T-helper 22 cell (primary cell): ENCODE results near the gene CUL2.
"Not testable (repeated sequence)": the region's sequence is repeated elsewhere in the genome, so short reads cannot be mapped to it uniquely, and the experiment has no call there.

Experiments used
- DNase-seq: peaks from one replicate; pipeline ENCODE4 v3.0.0-alpha.2; 2020; ENCODE audit warnings: low read depth

Gene CUL2

DNA sequence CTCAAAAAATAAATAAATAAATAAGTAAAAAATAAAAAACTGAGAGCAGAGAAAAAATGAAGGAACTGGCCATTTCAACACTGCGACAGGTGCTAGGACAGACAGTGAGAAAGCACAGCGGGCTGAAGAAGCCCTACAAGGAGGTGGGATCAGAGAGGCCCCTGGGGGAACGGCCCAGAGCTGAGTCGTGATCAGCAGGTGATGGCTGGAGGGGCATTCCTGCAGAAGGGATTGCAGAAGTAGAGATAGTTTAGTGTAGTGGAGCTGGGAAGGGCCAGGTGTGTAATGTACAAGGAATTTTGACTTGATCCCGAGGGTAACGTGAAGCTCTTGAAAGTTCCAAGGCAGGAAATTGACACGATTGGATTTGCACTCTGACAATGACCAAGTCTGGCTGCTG lies 112.1 kb downstream of the CUL2 start:
- DNase-seq: no peak

DNA sequence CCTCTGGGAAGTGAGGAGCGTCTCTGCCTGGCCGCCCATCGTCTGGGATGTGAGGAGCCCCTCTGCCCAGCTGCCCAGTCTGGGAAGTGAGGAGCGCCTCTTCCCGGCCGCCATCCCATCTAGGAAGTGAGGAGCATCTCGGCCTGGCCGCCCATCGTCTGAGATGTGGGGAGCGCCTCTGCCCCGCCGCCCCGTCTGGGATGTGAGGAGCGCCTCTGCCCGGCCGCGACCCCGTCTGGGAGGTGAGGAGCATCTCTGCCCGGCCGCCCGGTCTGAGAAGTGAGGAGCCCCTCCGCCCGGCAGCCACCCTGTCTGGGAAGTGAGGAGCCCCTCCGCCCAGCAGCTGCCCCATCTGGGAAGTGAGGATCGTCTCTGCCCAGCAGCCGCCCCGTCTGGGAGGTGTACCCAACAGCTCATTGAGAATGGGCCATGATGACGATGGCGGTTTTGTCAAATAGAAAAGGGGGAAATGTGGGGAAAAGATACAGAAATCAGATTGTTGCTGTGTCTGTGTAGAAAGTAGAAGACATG lies 113.7 kb downstream of the CUL2 start:
- not testable (repeated sequence) for DNase-seq

DNA sequence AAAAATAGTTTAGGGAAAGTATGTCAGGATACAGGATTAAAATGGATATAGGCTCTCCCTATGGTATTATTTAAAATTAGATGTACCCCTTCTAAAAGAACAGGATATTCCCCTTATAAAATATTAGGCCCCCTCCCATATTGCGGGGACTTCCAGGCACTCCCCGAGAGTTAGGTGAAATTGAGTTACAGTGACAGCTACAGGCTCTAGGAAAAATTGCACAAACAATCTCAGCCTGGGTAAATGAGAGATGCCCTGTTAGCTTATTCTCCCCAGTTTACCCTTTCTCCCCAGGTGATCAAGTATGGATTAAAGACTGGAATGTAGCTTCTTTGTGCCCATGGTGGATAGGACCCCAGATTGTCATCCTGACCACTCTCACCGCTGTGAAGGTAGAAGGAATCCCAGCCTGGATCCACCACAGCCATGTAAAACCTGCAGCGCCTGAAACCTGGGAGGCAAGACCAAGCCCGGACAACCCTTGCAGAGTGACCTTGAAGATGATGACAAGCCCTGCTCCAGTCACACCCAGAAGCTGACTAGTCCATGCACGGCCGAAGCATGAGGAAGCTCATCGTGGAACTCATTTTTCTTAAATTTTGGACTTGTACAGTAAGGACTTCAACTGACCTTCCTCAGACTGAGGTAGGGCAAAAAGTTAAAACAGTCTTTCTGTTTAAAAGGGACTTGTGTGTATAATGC lies 115.6 kb downstream of the CUL2 start:
- not testable (repeated sequence) for DNase-seq

DNA sequence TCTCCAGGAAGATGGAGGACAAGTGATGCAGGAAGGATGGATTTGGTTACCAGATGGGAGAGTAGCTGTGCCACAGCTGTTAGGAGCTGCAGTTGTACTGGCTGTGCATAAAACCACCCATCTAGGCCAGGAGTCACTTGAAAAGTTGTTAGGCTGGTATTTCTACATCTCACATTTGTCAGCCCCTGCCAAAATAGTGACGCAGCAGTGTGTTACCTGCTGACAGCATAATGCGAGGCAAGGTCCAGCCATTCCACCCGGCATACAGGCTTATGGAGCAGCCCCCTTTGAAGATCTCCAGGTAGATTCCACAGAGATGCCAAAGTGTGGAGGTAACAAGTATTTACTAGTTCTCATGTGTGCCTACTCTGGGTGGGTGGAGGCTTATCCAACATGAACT lies 116.4 kb downstream of the CUL2 start:
- DNase-seq: not testable (repeated sequence)

DNA sequence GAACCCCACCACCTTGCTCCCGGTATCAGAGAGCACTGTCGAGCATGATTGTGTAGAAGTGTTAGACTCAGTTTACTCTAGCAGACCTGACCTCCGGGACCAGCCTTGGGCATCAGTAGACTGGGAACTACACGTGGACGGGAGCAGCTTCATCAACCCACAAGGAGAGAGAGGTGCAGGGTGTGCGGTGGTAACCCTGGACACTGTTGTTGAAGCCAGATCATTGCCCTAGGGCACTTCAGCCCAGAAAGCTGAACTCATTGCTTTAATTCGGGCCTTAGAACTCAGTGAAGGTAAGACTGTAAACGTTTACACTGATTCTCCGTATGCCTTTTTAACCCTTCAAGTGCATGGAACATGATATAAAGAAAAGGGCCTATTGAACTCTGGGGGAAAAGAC lies 117.0 kb downstream of the CUL2 start:
- DNase-seq: not testable (repeated sequence)

DNA sequence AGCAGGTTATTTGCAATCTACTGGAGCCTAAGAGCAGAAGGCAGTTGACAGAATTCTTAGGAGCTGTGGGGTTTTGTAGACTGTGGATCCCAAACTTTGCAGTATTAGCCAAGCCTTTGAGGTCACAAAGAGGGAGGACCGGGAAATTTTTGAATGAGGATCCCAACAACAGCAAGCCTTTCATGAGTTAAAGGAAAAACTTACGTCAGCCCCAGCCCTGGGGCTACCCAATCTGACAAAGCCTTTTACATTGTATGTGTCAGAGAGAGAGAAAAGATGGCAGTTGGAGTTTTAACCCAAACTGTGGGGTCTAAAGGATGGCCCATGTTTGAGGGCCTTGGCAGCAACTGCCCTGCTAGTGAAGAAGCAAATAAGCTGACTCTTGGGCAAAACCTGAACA lies 117.5 kb downstream of the CUL2 start:
- not testable (repeated sequence) for DNase-seq

DNA sequence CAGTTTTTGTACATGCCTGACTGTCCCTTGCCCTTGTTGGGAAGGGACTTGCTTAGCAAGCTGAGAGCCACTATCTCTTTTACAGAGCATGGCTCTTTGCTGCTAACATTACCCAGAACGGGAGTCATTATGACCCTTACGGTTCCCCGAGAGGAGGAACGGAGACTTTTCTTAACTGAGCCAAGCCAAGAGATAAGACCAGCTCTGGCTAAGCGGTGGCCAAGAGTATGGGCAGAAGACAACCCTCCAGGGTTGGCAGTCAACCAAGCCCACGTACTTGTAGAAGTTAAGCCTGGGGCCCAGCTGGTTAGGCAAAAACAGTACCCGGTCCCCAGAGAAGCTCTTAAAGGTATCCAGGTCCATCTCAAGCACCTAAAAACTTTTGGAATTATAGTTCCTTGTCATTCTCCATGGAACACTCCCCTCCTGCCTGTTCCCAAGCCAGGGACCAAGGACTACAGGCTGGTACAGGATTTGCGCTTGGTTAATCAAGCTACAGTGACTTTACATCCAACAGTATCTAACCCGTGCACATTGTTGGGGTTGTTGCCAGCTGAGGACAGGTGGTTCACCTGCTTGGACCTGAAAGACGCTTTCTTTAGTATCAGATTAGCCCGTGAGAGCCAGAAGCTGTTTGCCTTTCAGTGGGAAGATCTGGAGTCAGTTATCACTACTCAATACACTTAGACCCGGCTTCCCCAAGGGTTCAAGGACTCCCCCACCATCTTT lies 118.4 kb downstream of the CUL2 start:
- DNase-seq: not testable (repeated sequence)

- no peak for DNase-seq
These were observed 121.0 kb downstream of the CUL2 start for GRCh38 chr10:34969171-34969570.

- no peak for DNase-seq
These were observed 122.7 kb downstream of the CUL2 start for GRCh38 chr10:34967335-34967880.

DNA sequence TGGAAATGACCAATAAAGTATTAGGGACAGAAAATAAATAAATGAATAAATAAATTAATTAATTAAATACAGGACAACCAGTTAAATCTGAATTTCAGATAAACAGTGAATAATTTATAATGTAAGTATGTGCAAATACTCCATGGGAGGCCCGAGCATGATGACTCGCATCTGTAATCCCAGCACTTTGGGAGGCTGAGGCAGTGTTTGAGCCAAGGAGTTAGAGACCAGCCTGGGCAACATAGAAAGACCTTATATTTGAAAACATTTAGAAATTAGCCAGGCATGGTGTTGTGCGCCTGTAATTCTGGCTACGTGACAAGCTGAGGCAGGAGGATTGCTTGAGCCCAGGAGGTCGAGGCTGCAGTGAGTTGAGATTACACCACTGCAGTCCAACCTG lies 123.7 kb downstream of the CUL2 start:
- no peak for DNase-seq

DNA sequence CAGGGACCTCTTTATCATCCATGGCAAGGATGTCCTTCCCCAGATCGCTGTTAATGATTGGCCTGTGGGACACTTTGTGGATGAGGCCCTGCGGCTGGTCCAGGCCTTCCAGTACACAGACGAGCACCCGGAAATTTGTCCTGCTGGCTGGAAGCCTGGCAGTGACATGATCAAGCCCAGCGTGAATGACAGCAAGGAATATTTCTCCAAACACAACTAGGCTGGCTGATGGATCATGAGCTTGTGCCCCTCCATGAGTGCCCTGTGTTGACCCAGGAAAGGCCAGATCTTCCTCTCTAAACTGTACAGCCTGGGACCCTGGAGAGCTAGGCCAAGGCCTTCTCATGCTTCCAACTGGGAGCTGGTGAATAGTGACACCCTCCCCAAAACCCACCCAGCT lies 124.1 kb downstream of the CUL2 start:
- no peak for DNase-seq

DNA sequence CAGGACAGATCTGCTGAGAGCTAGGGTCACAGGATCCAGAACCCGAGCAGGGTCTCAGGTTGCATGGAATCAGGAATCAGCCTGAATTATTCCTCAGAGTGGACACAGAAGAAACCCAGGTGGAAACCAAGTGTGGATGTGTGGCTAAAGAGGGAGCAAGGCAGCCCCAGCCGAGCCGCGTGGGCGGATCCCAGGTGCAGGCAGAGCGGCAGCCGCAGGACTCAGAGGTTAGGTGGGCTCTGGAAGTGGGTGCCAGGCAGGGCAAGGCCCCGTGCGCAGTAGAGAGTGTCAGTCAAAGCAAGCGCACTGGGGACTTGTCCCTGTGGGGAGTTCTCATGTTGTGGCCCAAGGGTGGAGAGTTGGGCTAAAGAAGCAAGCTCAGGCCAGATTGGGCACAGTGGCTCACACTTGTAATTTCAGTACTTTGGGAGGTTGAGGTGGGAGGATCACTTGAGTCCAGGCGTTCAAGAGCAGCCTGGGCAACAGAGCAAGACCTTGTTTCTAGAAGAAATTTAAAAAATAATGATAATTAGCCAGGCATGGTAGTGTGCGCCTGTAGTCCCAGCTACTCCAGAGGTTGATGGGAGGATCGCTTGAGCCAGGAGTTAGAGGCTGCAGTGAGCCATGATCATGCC lies 125.9 kb downstream of the CUL2 start:
- DNase-seq: no peak

- DNase-seq: no peak
These were observed 127.3 kb downstream of the CUL2 start for GRCh38 chr10:34962866-34963265.

DNA sequence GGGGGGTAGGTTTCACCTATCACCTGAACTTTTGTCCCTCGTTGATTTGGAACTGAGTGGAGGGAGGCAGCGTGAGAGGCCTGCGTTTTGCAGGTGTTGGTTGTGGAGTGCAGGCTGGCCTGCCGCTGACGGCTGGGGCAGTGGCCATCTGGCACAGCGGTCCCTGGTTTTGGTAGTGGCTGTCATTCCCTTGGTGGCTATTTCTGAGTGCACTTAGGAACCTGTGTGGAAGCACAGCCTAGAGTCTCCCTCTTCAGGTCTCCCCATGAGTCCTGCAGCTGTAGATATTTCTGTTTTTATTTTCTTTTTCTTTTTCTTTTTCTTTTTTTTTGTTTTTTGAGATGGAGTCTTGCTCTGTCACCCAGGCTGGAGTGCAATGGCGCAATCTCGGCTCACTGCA lies 129.2 kb downstream of the CUL2 start:
- no peak for DNase-seq

DNA sequence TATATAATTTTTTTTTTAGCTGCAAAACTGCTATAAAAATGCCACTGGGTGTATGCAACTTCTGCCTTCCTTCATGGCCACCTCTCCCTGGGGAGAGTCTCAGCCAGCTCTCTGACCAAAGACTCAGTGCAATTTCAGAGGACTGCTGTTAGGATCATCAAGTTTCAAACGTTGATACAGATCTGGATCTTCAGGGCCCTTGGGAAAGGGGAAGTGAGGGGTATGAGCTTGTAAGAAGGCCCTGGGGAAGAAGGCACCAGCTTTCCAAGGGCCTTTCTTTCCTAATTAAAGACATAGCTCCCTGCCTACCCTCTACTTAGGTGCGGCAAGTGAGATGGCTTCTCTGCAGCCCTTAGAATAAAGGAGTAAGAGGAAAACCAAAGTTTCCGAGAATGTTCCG lies 130.4 kb downstream of the CUL2 start:
- no peak for DNase-seq

DNA sequence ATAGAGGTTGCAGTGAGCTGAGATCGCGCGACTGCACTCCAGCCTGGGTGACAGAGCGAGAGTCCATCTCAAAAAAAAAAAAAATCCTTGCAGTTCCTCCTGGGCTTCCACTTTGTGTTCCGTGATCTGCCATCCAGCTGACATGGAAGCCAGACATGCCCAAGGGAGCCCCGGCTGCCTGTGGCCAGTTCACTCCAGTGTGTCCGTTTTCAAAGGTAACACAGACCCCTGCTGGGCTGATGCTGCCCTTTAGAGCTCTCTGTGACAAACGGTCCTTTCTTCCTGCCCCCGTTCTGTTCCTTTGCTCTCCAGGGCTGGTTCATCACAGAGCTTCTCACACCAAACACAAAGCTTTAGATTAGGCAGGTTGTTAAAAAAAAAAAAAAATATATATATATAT lies 130.8 kb downstream of the CUL2 start:
- DNase-seq: no peak
